ENCODE results near the gene SLC1A3. TPM values are rescaled to one million over a fixed set of nuclear protein-coding genes. Genes with fewer than 3 reads are reported as not detected.

Gene SLC1A3
- total RNA-seq, 2 donors from 2014 or later, result 0.49 TPM; not detected in 1

DNA sequence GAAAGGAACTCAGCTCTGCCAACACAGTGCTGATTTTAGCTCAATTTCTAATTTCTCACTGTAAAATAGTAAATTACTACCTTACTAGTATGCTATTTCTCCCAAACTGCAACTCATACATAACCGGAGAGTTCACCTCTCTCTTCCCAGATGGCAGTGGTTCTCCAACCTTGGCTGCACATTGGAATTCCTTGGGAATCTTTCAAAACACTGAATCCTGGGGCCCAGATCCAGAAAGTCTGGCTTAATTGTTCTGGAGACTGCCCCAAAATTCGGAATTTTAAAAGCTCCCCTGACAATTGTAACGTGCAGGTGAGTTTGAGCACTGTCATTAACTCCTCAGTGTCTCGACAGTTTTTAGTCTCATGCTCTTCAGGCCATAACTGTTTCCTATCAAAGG is 100.3 kb downstream of the SLC1A3 start:
- peaks cover 6 to 9% of the 10 kb centered on the region in 2 donors for H3K36me3 Mint-ChIP-seq
- H3K9me3 Mint-ChIP-seq, result peaks cover 0 to 3% of the 10 kb centered on the region in 2 donors
- H3K27ac Mint-ChIP-seq, result no peak overlapping the region
- DNase-seq (ENCODE audit: low spot score in 2 of 2), result no peak
- no peak for ATAC-seq

DNA sequence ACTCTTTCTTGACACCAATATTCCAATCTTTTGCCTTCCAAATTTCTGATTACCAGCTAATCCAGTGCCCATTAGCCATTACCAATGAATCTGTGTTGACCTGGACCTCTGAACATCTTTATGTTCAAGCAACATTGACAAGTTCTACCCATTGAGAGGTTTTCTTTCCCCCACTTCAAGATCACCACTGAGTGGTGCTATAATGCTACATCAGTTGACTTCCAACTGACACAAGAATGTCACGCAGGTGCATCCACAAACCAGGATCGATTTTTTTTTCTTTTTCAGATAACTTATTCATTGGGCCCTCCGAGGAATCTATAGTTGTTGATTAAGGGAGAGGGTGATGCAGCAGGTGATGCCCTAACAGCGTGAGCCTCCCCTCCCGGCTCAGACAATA is 102.6 kb downstream of the SLC1A3 start:
- Mint-ChIP-seq H3K36me3 (peaks cover 5 to 6% of the 10 kb centered on the region in 2 donors), H3K9me3 (peaks cover 0 to 3% of the 10 kb centered on the region in 2 donors), H3K27ac (no peak overlapping the region)
- DNase-seq (ENCODE audit: low spot score in 2 of 2), result no peak
- ATAC-seq, result no peak

GRCh38 chr5:36710039-36710438 is 103.6 kb downstream of the SLC1A3 start:
- Mint-ChIP-seq H3K27ac (no peak overlapping the region), H3K9me3 (peaks cover 0 to 3% of the 10 kb centered on the region in 2 donors), H3K36me3 (peaks cover 5 to 6% of the 10 kb centered on the region in 2 donors)
- DNase-seq (ENCODE audit: low spot score in 2 of 2) (no peak), ATAC-seq (no peak)

- no peak for DNase-seq (ENCODE audit: low spot score in 2 of 2)
- ATAC-seq, result peak in 1 of 2 donors; percentile 54
- Mint-ChIP-seq H3K9me3 (peaks cover 0 to 3% of the 10 kb centered on the region in 2 donors), H3K36me3 (peaks cover 4 to 5% of the 10 kb centered on the region in 2 donors), H3K27ac (no peak overlapping the region)
Measured at GRCh38 chr5:36712706-36713105, 106.3 kb downstream of the SLC1A3 start.

DNA sequence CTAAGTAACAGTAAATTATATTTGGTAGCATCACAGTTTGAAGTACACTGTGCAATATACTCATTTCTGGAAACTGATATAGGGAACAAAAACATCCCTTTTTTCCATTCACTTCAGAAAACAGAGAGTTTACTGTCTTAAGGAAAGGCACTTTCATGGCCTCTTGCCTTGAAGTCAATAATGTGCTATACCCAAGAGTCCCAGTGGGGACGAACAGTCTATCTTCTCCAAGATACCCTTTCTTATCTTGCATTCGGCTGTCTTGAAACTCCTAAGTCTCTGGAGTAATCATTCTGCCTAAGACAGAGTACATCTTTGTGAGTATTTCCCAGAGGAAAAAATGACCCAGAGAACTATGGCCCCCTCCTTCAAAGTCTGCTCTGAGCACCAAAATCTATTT is 107.1 kb downstream of the SLC1A3 start:
- Mint-ChIP-seq H3K27ac (no peak overlapping the region), H3K9me3 (no peaks in the 10 kb centered on the region), H3K36me3 (peaks cover 0 to 5% of the 10 kb centered on the region in 2 donors)
- DNase-seq (ENCODE audit: low spot score in 2 of 2) (no peak), ATAC-seq (no peak)

DNA sequence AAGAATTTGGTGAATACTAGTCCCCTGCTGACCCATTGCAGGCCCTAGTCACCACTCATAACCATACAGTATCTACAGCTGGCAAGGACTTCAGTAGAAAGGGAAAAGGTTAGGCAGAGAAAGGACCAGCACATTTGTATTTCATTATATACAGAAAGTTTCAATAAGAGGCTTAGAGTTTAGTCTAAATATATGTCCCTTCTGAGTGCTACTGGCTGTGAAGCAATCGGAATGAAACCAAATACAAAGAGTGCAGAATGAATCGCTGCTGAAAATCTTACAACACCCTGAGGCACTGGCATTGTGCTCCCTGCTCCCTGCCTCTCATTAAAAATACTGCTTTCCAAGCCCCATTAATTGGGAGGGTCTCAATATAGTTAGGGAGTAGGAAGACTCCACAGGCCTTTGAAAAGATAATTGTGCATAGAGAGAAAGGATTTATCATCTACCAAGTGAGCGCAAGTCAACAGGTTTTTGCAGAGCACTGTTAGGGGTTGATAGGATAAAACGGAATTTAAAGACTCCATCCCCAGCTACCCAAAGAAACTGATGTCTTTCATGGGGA is 110.8 kb downstream of the SLC1A3 start:
- no peaks in the 10 kb centered on the region for H3K9me3 Mint-ChIP-seq
- no peak overlapping the region for H3K27ac Mint-ChIP-seq
- DNase-seq (ENCODE audit: low spot score in 2 of 2) (no peak), ATAC-seq (no peak)
- no peaks in the 10 kb centered on the region for H3K36me3 Mint-ChIP-seq

DNA sequence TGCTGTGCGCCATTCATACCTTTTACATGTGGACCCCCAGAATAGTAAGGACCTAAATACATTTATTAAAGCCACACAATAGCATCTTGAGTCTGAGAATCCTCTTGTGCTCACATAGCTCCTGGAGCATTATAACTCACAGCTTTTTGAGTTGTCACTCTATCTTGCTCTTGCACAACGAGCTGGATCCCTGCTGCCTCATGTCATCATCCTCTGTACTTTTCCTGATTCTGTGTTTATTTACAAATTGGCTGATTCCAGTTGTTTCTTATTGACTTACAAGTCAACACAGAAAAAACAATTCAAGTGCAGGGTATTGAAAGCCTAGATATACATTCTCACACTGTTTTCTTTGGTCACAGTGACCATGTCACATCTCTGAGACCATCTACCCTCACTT is 112.9 kb downstream of the SLC1A3 start:
- no peak for ATAC-seq

DNA sequence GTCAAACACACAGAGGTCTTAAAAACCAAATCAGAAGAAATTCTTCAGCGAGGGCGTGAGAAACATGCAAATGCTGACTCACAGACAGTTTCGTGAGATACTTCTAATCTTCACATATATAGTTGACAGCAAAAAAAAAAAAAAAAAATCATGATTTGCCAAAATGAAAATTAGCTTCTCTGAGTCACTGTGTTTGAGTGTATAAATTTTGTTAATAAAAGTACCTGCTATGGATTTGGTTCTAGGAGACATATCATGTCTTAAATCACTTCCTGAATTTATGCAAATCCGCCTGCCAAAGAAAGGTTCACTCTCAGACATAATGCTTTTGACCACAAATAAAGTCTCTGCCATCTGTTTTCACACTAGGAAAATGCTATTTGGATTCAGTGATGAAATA is 114.3 kb downstream of the SLC1A3 start:
- no peak for DNase-seq (ENCODE audit: low spot score in 2 of 2)
- Mint-ChIP-seq H3K27ac (no peak overlapping the region), H3K9me3 (peaks cover 3 to 5% of the 10 kb centered on the region in 2 donors), H3K36me3 (peaks cover 0 to 8% of the 10 kb centered on the region in 2 donors)
- ATAC-seq, result no peak

More for the DNA sequence above, 112.9 kb downstream of the SLC1A3 start:
- H3K36me3 Mint-ChIP-seq, result peaks cover 0 to 8% of the 10 kb centered on the region in 2 donors
- peaks cover 3 to 5% of the 10 kb centered on the region in 2 donors for H3K9me3 Mint-ChIP-seq
- DNase-seq (ENCODE audit: low spot score in 2 of 2), result no peak
- H3K27ac Mint-ChIP-seq, result no peak overlapping the region

DNA sequence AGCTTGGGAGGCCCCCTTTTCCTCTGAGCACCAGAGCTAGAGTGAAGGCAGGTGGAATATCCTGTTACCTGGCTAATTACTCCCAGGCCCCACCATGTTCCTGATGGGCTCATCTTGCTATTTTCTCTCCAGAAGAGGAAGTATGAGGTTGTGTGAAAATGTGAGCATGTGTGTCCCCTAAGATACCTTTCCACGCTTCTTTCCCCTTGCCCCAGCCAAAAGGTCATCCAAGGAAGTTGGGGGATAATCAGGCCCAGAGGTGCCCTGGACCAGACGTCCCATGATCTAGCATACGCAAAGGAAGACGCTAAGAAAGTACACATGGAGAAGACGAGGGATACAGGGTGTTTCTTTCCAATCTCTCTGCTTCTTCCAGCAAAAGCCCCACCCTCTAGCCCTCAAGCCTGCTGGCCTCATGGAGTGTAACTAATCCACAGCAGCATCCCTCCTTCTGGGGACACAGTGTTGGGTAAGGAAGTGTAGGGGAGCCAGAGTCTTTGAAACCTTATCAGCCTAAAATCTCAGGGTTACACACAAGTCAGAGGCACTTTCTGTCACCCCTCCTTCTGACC is 115.3 kb downstream of the SLC1A3 start:
- Mint-ChIP-seq H3K27ac (no peak overlapping the region), H3K36me3 (peaks cover 0 to 8% of the 10 kb centered on the region in 2 donors), H3K9me3 (peaks cover 3 to 5% of the 10 kb centered on the region in 2 donors)
- DNase-seq (ENCODE audit: low spot score in 2 of 2), result no peak
- no peak for ATAC-seq

DNA sequence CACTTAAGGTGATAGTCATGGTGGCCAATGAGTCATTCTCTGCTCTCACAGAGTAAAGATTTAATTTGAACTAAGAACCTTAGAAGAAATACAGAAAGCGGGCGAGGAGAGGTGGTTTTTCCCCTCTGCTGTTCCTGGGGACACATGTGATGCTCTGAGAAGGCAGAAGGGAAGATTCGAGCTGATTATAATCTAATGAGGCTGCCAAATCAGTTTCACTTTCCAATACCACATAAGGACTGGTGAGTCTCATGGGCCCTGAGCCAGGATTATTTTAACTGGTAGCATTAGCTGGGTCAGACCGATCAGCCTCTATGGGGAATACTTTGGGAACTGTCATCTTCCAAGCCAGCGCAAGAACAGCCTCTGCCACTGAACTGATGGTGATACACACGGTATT is 116.5 kb downstream of the SLC1A3 start:
- Mint-ChIP-seq H3K36me3 (peaks cover 0 to 8% of the 10 kb centered on the region in 2 donors), H3K9me3 (peaks cover 3 to 5% of the 10 kb centered on the region in 2 donors), H3K27ac (peak overlapping the region in 1 of 2 donors; percentile 61)
- ATAC-seq, result peak in 1 of 2 donors; percentile 24
- DNase-seq (ENCODE audit: low spot score in 2 of 2), result no peak

DNA sequence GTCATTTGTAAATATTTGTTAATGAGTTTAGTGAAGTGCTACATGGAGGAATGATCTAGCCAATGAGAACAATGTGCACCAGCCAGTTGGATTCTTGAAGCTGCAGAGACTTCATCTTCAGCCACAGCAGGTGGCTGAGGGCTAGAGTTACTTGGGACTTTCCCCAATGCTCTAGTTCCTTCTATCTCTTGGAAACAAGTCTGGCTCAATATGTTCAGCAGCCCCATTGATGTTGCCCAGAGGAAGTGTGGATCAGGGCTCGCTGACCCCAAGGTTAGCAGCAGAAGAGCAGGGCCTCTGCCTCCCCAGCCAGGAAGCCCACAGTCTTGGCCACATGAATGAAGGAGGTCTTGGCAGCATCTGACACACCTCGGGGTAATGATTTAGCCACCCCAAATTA is 117.5 kb downstream of the SLC1A3 start:
- H3K27ac Mint-ChIP-seq, result peak overlapping the region in 1 of 2 donors; percentile 61
- H3K9me3 Mint-ChIP-seq, result peaks cover 3 to 5% of the 10 kb centered on the region in 2 donors
- peaks cover 0 to 8% of the 10 kb centered on the region in 2 donors for H3K36me3 Mint-ChIP-seq
- DNase-seq (ENCODE audit: low spot score in 2 of 2), result no peak
- peak in 1 of 2 donors; percentile 21 for ATAC-seq

- H3K9me3 Mint-ChIP-seq, result peaks cover 3 to 5% of the 10 kb centered on the region in 2 donors
- DNase-seq (ENCODE audit: low spot score in 2 of 2), result peak; percentile 29 to 58
- peak; percentile 83 to 84 for ATAC-seq
- peaks cover 0 to 8% of the 10 kb centered on the region in 2 donors for H3K36me3 Mint-ChIP-seq
- H3K27ac Mint-ChIP-seq, result peak overlapping the region in 1 of 2 donors; percentile 61
Measured at GRCh38 chr5:36724467-36725332, 118.3 kb downstream of the SLC1A3 start.

- Mint-ChIP-seq H3K9me3 (peaks cover 3 to 5% of the 10 kb centered on the region in 2 donors), H3K36me3 (peaks cover 0 to 8% of the 10 kb centered on the region in 2 donors), H3K27ac (no peak overlapping the region)
- ATAC-seq, result no peak
- no peak for DNase-seq (ENCODE audit: low spot score in 2 of 2)
Measured at GRCh38 chr5:36726317-36726716, 119.9 kb downstream of the SLC1A3 start.

DNA sequence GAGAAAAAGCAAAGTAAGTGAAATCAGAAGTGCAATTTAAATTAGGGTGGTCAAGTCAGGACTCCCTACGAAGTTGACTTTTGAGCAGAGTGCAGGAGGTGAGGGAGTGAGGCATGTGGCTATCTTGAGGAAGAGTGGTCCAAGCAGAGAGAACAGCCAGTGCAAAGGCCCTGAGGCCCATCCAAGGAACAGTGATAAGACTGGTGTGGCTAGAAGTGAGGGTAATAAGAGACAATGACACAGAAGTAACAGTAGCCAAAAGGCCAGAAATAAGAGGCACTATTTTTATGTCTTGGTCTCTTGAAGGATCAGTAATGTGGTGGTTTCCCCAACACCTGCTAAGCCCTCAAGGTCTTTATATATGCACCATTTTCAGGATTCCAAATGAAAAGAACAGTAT is 120.4 kb downstream of the SLC1A3 start:
- Mint-ChIP-seq H3K36me3 (peaks cover 0 to 8% of the 10 kb centered on the region in 2 donors), H3K9me3 (peaks cover 3 to 5% of the 10 kb centered on the region in 2 donors), H3K27ac (no peak overlapping the region)
- ATAC-seq, result no peak
- DNase-seq (ENCODE audit: low spot score in 2 of 2), result no peak

- no peak for DNase-seq (ENCODE audit: low spot score in 2 of 2)
- H3K27ac Mint-ChIP-seq, result no peak overlapping the region
- no peaks in the 10 kb centered on the region for H3K9me3 Mint-ChIP-seq
- no peaks in the 10 kb centered on the region for H3K36me3 Mint-ChIP-seq
- peak; percentile 33 to 55 for ATAC-seq
Measured at GRCh38 chr5:36728697-36729543, 122.5 kb downstream of the SLC1A3 start.

DNA sequence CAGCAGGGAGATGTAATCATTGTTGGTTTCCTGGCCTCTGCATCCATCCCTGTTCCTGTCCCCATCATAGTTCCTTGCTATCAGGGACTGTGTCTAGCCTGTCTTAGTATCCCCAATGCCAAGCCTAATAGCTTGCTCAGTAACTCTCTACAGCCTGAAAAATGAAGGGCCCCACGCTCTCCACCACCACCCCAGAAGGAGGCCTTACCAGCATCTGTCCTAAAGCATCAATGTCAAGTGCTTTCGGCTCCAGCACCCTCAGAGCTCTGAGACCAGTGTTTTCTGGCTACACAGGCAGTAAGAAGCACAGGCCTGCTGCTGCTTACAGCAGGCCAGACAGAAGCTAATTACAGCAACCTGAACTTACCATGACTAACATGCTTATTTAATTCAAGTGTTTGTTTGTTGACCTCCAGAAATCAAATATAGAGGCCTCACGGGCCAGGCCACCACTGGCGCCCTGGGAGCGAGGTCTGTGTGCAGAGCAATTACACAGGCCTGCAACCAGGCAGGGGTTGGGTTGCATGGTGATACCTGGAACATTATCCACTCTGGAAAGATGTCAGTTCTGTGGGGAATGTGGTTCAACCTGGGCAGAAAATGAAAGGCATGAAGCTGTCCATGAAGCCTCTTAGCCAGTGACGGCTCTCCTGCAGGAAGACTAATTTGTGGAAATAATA is 124.3 kb downstream of the SLC1A3 start:
- ATAC-seq (no peak), DNase-seq (ENCODE audit: low spot score in 2 of 2) (no peak)
- no peaks in the 10 kb centered on the region for H3K9me3 Mint-ChIP-seq
- H3K36me3 Mint-ChIP-seq, result no peaks in the 10 kb centered on the region
- H3K27ac Mint-ChIP-seq, result no peak overlapping the region
